OCI-LY7 (cell line): ENCODE data around the gene MTMR11.

ENCODE experiments used
- CTCF ChIP-seq: fragments of 200-600 bp; sonication (generic); conservative IDR thresholded peaks from 2 replicates; pipeline ENCODE4 v1.5.1; 2014; ENCODE audit warnings: mild to moderate bottlenecking, antibody characterized with exemption, low read length, moderate library complexity, mixed read lengths
- EZH2phosphoT487 ChIP-seq: fragments of 200-600 bp; sonication (generic); IDR thresholded peaks from 2 replicates; pipeline ENCODE4 v1.6.1; 2018; ENCODE audit warnings: low read depth, borderline replicate concordance, mild to moderate bottlenecking, mixed run types, antibody characterized with exemption, low read length, moderate library complexity, mixed read lengths

DNA sequence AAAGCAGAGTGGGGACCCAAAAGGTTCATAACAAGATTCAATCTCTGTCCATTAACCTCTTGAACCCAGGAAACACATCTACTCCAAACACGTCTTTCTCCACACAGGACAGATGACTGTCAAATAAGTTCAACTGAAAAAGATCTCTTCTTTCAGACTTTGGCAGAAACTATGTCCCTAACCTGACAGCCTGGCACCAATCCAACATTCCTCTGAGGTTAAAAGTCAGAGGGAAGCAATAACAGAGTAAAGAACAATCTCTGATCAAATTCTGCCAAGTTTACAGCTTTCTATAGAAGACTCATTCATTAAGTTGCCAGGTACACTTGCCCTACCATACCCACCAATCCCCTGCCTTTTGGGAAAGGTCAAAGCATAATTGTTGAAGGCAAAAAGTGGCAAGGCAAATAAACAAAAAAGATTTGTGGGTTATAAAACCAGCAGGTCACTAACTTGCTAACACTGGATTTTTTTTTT, 41.9 kb upstream of the MTMR11 start:
- TF ChIP-seq CTCF: no peak
- no peak for TF ChIP-seq EZH2phosphoT487
